HG03108 (cell line): ENCODE measurements around the gene EBF4.

ENCODE experiments used
- ATAC-seq: cut with Tn5 transposase; IDR thresholded peaks from one replicate; pipeline ENCODE4 v1.9.1; 2021; ENCODE audit warnings: moderate library complexity; ENCODE audit not compliant: unreplicated experiment

The EBF4 gene

DNA sequence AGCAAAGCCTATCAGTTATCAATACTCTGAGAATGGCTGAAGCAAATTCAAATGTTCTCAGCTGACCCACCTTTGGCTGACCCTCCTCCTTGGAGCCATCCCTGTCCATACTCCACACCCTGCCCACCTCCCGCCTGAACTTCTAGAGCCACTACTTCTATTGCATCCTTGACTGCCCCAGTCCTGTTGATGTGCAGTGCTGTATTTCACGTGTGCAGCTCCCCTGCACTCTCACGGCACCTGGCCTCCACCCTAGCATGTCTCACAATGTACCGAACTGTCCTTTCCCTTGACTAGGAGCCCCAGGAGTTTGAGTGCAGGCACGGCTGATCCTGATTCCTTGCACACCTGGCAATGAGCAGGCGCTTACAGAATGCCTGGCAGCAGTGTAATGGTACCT lies 100.9 kb downstream of the EBF4 start:
- ATAC-seq = no peak

DNA sequence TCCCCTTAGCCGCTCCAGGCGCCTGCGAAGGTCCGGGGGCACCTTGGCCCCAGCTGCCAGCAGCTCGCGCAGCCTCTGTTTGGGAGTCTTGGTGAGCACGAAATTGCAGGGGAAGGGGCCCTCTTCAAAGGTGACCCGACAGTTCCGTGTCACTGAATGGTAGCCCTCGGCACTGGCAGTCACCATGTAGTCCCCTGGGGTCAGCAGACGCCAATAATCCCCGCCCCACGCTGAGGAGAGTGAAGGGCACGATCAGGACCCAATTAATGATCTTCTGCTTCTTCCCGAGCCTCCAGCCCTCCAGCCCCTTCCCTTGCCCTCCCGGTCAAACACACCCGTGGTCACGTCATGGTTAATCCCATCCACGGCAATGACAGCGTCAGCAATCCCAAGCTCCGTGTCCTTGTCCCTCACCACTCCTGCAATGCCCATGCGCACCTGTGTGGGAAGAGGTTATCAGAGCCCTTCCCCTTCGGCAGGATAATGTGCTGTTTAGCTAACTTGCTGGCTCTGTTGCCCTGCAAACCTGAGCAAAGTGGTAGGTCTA lies 101.7 kb downstream of the EBF4 start:
- no peak for ATAC-seq

DNA sequence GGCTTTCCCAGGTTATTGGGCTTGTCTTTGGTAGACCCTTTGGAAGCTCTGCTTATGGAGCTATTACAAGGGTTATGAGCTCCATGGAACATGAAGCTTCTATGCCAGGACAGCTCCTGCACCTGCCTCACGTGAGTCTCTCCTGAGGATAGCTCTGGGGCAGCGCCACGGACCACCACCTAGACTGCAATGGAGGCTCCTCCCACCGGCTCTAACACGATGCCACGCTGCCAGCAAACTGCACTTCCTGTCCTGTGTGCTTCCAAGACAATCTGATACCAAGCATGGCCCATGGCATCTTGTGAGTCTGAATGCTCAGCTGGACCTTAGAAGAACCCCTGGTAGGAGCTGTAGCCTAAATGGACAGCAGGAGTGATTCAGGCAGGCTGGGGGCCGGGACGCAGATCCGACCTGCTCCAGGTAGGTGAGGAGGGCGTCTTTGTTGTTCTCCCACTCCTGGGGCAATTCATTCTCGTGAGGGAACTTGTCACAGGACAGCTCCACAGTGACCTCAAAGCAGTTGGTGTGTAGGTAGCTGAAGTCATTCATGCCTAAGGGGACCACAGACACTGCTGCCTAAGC lies 102.4 kb downstream of the EBF4 start:
- no peak for ATAC-seq

DNA sequence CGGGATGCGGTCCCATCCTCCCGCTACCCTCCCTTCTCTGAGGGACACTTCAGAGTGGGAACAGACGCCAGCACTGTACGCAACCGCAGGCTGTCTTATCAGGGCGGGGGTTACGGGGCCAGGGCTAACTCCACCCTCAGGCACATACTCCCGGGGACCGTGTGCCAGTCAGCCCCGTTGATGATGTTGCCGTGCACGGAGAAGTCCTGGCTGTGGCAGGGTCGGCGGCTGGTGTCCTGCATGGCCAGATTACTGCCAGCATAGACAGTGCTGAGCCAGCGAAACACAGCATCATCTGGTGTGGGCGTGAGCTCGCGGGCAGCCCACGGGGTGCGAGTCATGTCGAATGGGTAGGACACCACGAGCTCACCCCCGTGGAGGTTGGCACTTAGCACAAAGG lies 102.9 kb downstream of the EBF4 start:
- no peak for ATAC-seq

DNA sequence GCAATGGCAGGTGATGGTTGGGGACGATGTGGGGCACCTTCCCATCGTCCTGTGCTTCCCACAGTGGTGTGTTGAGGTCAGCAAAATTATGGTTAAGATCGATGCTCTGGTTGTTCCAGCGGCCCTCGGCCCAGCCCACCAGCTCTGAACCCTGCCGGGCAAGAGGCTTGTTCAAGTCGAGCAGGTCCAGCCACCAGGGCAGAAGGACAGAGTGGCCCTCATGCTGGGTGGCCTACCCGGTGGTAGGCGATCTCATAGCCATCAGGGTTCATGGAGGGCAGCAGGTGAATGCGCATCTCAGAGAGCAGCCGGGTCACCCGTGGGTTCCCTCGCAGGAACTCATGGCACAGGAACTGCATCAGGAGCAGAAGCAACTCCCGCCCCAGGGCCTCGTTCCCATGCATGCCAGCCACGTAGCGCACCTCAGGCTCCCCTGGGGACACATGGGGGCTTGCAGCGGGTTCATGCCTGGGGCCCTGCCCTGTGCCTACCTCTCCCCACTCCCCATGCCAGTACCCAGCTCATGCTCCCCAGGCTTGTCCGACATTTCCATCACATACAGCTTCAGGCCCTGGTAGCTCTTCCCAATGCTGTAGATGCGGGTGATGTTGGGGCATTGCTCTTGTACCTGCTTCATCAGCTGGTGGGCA lies 103.6 kb downstream of the EBF4 start:
- no peak for ATAC-seq

DNA sequence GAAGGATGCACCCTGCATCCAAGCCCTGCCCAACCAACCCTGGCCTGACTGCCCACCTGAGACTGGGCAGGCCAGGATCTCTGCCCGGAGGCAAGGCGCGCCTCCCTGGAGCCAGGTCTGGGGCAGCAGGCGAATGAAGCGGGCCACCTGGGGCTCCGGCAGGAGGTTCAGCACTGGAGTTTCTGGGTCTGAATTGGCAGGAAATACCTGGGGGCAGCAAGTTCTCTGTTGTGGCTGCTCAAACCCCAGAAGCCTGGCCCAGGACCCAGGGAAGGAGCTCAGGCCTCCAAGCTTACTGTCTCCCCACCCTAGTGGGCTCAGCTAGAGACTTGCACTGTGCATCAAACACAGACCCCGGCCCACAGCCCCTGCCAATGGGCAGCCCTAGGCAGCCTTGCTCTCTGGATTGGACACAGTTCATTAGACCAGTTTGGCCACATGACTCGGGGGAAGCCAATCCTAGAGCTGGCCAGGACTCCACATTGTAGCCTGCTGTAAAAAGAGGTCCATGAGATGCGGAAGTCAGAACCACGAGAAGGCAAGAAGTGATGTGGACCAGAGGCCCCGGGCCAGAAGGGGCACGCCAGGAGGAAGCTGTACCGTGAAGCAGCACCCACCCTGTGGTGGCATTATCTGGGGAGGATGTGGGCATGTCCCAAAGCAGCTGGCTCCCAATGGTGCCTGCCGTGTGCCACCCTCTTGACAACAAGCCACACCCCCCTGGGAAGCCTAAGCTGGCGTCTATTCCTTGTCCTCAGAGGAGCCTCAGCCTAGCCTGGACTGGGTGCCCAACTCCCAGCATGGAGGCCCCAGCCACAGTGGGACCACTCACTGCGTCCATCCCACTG lies 104.8 kb downstream of the EBF4 start:
- no peak for ATAC-seq

DNA sequence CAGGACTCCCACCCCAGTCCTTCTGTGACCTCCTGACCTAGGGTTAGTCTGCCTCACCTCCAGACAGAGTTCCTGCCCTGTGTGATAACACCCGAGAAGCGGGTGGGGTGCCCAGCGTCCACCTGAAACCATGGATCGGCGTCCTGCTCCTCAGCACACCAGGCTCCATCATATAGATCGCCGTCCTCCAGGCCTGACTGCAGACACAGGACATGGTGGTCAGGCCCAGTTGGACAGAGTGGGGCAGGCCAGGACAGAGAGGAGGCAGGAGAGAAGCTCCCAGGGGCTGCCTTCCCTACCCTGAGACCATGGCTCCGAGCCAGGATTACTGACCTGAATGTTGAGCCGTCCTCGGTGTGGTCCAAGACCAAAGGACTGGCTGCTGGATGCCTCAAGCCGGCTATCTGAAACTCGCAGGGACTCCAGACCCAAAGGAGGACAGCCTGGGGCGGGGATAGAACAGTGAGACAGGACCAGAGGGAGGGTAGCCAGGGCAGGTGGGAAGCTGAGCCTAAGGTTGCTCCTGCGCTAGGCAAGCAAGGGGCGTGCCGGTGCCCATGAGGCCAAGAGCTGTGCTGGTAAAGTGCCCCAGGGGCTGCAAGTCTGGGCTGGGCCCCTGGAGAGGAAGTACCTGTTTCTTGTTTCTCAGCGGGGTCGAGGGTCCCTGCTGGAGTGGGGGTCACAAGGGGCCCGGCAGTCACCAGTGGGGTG lies 105.7 kb downstream of the EBF4 start:
- ATAC-seq = no peak

DNA sequence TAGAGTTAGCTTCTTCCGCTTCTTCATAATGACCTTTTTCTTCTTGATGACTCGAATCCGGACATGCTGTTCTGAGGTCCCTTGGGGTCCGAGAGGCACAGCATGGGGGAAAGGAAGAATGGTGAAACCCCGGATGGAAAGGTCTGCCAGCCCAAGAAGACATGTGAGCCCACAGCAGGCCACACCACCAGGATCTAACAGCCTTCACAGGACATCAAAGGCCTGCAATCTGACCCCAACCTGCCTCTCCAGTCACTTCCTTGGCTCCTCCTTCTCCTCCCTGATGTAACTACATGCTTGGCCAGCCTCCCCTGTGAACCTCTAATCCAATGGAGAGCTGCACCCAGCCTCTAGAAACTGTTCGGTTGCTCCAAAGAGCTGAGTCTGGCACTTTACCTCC lies 106.2 kb downstream of the EBF4 start:
- no peak for ATAC-seq

DNA sequence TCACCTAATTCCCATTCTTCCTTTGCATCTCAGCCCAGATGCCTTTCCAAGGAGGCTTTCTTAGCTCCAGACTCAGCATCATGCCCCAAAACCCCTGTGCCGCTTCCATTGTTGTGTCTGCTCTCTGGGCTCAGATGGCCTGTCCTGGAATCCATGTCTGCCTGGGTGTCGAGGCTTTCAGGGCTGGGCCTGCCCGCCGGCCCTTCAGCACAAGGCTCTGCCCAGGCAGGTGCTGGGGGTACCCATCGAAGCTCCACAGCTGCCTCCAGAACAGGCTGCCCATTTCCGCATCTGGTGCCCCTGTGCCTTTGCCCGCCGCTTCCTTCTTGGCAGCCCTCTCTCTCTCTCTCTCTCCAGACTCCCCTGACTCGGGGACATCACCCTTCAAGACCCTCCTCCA lies 106.7 kb downstream of the EBF4 start:
- ATAC-seq = no peak

DNA sequence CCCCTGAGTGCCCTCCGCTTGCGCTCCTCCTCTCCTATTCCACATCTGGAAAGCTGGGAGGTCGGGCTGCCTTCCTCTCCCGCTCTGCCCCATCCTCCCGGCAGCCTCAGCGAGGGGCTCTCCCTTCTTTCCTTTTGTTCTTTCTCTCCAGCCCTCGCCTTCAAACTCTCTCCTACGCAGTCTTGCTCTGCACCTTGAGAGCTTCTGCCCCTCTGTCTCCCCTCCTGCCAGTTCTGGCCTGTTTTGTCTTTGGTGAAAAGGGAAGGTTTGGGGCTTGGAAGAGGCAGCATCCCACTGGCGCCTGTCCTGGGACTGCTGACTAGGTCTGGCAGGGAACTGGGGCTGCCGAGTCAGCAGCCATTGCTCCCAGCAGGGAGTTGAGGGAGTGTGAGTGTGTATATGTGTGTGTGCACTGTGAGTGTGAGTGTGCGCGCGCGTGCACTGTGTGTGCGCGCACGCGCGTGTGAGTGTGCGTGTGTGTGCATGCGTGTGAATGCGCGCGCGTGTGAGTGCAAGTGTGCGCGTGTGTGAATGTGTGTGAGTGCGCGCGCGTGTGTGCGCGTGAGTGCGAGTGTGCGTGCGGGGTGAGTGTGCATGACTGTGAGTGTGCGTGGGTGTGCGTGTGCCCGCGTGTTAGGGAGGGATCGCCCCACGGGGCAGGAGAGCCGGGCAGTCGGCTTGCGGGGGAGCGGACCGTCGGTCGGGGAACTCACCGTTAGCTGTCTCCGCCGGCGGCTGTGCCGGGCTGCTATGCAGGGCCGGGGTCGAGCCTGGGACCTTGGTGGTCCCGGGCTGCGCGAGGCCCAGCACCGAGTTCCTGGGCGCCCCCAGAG lies 107.3 kb downstream of the EBF4 start:
- ATAC-seq = peak; percentile 10

DNA sequence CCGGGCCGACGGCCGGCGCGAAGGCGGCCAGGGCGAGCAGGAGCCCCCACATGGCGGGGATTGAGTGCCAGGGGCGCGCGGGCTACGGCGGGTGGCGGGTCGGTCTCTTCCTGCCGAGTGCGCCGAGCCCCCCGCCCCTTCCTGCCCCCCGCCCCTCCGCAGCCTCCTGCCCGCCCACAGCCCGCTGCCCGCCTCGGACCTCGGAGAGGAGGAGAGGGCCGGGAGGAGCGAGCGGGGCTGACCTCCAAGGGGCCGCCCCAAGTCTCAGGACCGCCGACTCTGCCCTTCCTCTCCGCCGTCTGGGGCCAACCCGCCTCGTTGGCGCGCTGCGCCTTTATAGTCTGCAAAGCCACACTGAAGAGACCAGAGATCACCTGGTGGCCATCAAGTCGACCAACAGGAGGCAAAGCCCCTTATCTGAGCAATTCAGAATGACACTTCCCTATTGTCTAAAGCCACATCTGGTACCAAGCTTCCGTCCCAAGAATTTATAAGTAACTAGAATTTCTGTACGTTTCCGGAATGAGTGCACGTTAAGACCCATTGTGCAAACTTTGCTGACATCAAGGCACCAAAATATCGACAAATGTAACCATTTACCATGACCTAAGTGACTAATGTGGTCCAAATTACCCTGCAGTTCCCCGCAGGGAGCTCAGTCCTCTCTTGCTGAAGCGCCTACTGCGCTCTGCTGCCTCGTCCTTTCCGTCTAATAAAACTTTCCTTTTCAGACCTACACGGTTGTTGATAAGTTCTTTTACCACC lies 108.1 kb downstream of the EBF4 start, which contains the start of gene CPXM1:
CPXM1 (minus strand) TSS at position 107 of the 765 bp plus-strand sequence; CDS start at position 52, 55 bp downstream.
- ATAC-seq = peak; percentile 34

DNA sequence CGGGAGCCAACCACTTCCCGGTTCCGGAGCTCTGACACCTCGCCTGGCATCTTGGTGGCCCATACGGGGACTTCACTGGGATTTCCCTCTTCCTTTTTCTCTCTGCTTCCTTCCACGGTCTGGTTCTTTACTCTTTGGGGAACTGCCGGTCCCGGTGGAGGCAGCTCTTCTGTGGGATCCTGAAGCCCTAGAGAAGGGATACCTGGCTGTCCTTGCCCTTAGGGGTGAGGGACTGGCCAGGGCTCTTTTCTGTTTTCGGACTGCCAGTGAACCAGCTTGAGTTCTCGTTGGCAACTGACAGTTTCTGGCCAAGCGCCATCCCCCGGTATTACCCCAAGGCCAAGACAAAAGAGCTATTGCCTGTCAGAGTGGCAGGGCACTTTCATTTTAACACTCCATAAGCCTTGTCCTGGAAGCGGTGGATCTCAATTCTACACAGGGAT lies 108.7 kb downstream of the EBF4 start:
- ATAC-seq = peak; percentile 17

DNA sequence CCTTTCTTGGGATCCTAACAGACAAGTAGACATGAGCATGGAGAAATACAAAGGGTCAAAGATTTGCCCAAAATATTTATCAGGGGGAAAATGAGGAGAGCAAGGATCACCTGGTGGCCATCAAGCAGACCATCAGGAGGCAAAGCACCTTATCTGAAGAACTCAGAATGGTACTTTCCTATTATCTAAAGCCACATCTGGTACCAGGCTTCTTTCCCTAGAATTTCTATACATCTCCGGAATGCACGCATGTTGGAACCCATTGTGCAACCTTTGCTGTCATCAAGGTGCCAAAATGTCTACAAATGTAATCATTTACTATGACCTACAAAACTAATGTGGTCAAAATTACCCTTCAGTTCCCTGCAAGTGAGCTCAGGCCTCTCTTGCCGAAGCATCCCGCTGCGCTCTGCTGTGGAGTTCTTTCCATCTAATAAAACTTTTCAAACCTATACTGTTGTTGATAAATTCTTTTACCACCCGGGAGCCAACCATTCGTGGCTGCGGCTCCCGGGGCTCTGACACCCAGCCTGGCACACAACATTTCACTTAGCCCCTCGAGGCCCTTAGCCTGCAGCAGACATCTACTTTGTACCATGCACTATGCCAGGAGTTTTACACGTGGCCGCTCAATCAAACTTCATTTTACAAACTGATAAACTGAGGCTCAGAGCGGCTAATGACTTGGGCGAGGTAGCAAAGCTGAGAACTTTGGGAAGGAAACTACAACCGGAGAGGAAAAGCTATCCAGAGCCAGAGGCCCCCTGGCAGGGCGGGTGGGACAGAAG lies 111.7 kb downstream of the EBF4 start:
- ATAC-seq = no peak

DNA sequence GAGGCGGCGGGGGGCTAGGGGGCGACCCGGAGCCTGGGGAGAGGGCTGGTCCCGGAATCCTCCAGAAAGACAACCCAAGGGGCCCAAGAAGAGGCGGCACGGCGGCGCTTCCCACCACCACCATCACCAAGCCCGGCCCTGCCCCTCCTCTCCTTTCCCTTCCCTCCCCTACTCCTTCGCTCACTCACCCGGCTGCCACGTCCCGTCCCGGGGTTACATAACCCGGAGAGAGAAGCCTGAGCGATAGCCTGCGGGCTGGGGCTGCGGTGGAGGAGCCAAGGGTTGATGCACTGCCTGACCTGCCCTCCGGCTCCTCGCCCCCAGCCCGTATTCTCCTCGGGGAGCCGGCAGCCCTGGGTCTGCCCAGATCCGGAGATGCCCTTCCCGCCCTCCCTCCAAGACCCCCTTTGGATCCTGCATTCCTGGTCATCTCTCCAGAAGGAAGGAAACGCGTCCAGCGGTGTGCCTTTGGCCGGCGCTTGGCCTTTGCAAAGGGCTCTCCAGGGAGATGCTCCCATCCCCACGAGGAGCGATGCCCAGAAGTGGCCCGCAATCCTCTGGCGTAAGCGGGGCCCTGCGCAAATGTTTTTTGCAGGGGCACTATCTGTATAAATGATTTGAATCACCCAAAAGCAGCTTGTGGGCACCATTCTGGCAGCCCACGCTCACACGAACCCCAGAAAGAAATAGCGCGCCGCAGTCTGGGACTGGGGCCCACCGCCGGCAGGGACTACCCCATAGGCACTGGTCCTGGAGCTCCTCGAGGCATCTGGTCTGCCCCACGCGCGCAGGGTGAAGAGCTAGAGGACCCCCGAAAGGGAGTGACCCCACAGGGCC lies 112.5 kb downstream of the EBF4 start:
- no peak for ATAC-seq

DNA sequence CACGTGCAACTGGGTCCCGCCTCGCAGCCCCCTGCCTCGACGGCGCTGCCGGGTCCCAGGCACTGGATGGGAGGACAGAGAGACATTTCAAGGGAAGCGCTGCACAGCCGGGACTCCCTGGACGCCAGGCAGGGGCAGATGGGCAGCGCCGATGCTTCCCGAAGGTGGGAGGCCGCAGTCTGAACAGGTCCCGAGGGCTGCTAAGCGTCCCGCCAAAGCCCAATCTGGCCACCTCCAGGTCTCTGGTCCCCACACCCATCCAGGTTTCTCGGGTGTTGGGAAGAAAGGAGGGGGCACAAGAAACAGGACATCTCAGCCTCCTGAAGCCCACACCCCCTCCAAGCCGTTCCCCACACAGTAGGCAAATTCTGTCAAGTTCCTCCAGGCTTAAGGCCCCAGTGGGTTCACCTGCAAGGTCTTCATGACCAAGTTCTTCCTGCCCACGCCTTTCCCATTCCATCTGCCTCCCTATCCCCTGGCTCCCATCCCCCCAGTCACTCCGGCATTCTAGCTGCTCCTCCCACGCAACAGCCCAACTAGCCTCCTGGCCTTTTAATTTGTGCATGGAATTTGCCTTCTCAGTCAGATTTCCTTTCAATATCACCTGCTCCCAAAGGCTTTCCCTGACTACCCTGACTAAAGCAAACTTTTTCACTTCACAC lies 113.2 kb downstream of the EBF4 start:
- no peak for ATAC-seq

DNA sequence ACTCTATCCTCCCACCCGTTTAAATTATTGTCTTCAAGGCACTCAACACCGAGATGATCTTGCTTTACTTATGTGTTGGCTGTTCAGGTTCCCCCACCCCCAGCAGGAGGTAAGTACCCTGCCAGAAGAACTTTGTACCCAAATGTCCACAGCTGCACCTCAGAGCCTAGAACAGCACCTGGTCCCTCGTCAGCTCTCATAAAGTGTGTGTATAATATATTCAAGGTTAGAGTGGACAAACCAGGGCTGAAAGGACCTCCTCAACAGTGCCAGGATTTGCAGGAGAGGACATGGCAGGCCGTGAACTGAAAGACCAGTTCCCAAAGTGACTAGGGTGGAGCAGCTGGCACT lies 113.7 kb downstream of the EBF4 start:
- ATAC-seq = no peak

DNA sequence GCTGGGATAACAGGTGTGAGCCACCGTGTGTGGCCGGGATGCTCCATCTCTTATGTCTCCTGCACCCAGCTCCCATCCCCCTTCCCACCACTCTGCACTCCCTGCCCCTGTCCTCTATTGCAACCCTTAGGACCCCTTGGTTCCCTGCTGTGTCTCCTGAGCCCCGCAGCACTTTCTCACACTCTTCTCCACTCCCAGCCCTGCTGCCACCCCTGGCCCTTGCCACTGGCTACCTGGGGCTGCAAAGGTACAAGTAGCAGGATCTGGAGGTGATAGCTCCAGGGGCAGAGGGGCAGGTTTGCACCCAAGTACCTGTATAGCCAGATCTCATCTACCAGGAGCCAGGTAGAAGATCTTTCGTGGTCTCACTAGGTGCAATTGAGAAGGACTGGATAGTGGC lies 114.4 kb downstream of the EBF4 start:
- ATAC-seq = no peak
